ENCODE results near the gene PRPF38B. TPM values are rescaled to one million over a fixed set of nuclear protein-coding genes. Genes with fewer than 3 reads are reported as not detected.

Gene PRPF38B
- total RNA-seq, 1 donor from 2014 or later = 54.7 TPM

GRCh38 chr1:108749081-108749480, 57.0 kb downstream of the PRPF38B start:
- no peaks in the 10 kb centered on the region for H3K9me3 Mint-ChIP-seq (ENCODE audit: low read depth)
- H3K27ac Mint-ChIP-seq = peak overlapping the region; percentile 43
- DNase-seq (ENCODE audit: low spot score, unreplicated experiment) = no peak
- no peaks in the 10 kb centered on the region for H3K27me3 Mint-ChIP-seq
- peak overlapping the region; percentile 19 for H3K4me3 Mint-ChIP-seq (ENCODE audit: low read depth)
- peaks cover 8% of the 10 kb centered on the region for H3K36me3 Mint-ChIP-seq (ENCODE audit: insufficient read depth)
- H3K4me1 Mint-ChIP-seq (ENCODE audit: low read depth) = peaks cover 13% of the 10 kb centered on the region
- no peak for TF ChIP-seq CTCF (IDR thresholded peaks at IDR 0.05; ENCODE audit: unreplicated experiment)

GRCh38 chr1:108750476-108751181, 58.5 kb downstream of the PRPF38B start:
- H3K4me3 Mint-ChIP-seq (ENCODE audit: low read depth) = no peak overlapping the region
- no peaks in the 10 kb centered on the region for H3K9me3 Mint-ChIP-seq (ENCODE audit: low read depth)
- H3K4me1 Mint-ChIP-seq (ENCODE audit: low read depth) = peaks cover 13% of the 10 kb centered on the region
- no peak overlapping the region for H3K27ac Mint-ChIP-seq
- no peak for DNase-seq (ENCODE audit: low spot score, unreplicated experiment)
- H3K27me3 Mint-ChIP-seq = no peaks in the 10 kb centered on the region
- no peak for TF ChIP-seq CTCF (IDR thresholded peaks at IDR 0.05; ENCODE audit: unreplicated experiment)
- H3K36me3 Mint-ChIP-seq (ENCODE audit: insufficient read depth) = peaks cover 10% of the 10 kb centered on the region

Other genes starting within 250 kb of the PRPF38B start
- gene NBPF6, start 242.0 kb upstream of the PRPF38B start, total RNA-seq = not detected in 2 replicates
- gene EEIG2, start 132.2 kb upstream of the PRPF38B start, total RNA-seq = 6.8 and 7.8 TPM in 2 replicates
- gene HENMT1, start 31.2 kb upstream of the PRPF38B start, total RNA-seq = 5.9 and 9.1 TPM in 2 replicates
- not detected in 2 replicates for gene FNDC7, start 20.6 kb downstream of the PRPF38B start, total RNA-seq
- 46.5 and 46.9 TPM in 2 replicates for gene STXBP3, start 54.4 kb downstream of the PRPF38B start, total RNA-seq
- not detected in 2 replicates for gene AKNAD1, start 164.8 kb downstream of the PRPF38B start, total RNA-seq
- gene GPSM2, start 184.7 kb downstream of the PRPF38B start, total RNA-seq = 12.4 and 14.8 TPM in 2 replicates

All from progenitor cell of endocrine pancreas (in vitro differentiated cells).